Tibial artery (tissue), 4 donors: ENCODE measurements around the gene RBP2.

ENCODE experiments used
- DNase-seq, 2 donors: peaks; one replicate each; pipeline ENCODE4 v3.0.0-alpha.2; 2019
- H3K27ac ChIP-seq, 2 donors: fragments of 200-600 bp; sonication (generic) in 1 of 2; 1 replicate in 1 of 2; 2 replicates in 1 of 2; pipeline ENCODE4 v1.5.1; 2018 to 2019; ENCODE audit warnings: mild to moderate bottlenecking in 1 of 2
- H3K27me3 ChIP-seq, 2 donors: fragments of 200-600 bp; sonication (generic) in 1 of 2; one replicate each; pipeline versions ENCODE4 v1.5.1 to v1.6.0; 2016 to 2019
- H3K36me3 ChIP-seq, 3 donors: fragments of 200-600 bp; sonication (generic) in 2 of 3; one replicate each; pipeline ENCODE4 v1.5.1; 2016 to 2019; ENCODE audit warnings: mild to moderate bottlenecking in 2 of 3
- H3K4me1 ChIP-seq, 4 donors: fragments of 200-600 bp; sonication (generic) in 2 of 4; 1 replicate in 3 of 4; 2 replicates in 1 of 4; pipeline ENCODE4 v1.5.1; 2016 to 2019
- H3K4me3 ChIP-seq, 2 donors: fragments of 200-600 bp; sonication (generic) in 1 of 2; 1 replicate in 1 of 2; 2 replicates in 1 of 2; pipeline ENCODE4 v1.5.1; 2018 to 2019; ENCODE audit warnings: mild to moderate bottlenecking in 2 of 2
- H3K9me3 ChIP-seq, 3 donors: fragments of 200-600 bp; sonication (generic) in 1 of 3; one replicate each; pipeline ENCODE4 v1.5.1; 2016 to 2019
- intact Hi-C: fragments of 100-400 bp; cut with DNase I; formaldehyde crosslinking; loops from one replicate; pipeline ENCODE4 v1.15.0; 2023; ENCODE audit warnings: low total_unique reads
- TF ChIP-seq, protein P1 (sequence below), 2 experiments: fragments of 200-600 bp in 1 of 2; fragments of 450-650 bp in 1 of 2; IDR thresholded peaks; one replicate each; pipeline ENCODE4 v1.5.1; 2017 to 2019; ENCODE audit warnings: antibody characterized with exemption in 2 of 2, mild to moderate bottlenecking in 1 of 2, moderate library complexity in 1 of 2

RBP2 gene

DNA sequence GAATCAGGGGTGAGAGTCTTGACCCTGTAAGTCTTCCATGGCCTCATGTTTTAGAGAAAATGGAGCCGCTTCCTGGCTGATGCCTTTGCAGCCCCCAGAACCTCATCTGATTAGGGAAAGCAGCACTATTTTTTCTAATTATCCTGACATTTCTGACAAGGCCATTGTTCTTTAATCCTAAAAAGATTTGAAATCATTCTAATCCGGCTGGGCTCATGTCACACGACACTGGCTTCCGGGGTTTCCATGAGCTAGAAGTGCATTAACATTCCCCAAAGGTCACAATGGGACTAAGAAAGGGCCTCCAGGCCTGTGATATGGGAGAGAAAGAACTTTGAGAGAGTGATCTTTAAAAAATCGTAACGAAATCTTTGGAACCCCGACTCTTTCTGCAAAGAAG, 33.1 kb downstream of the RBP2 start:
- intact Hi-C loops = no loop called here
- DNase-seq = no peak
- no peaks in the 10 kb centered on the region for H3K36me3 ChIP-seq
- TF ChIP-seq, protein P1, sequence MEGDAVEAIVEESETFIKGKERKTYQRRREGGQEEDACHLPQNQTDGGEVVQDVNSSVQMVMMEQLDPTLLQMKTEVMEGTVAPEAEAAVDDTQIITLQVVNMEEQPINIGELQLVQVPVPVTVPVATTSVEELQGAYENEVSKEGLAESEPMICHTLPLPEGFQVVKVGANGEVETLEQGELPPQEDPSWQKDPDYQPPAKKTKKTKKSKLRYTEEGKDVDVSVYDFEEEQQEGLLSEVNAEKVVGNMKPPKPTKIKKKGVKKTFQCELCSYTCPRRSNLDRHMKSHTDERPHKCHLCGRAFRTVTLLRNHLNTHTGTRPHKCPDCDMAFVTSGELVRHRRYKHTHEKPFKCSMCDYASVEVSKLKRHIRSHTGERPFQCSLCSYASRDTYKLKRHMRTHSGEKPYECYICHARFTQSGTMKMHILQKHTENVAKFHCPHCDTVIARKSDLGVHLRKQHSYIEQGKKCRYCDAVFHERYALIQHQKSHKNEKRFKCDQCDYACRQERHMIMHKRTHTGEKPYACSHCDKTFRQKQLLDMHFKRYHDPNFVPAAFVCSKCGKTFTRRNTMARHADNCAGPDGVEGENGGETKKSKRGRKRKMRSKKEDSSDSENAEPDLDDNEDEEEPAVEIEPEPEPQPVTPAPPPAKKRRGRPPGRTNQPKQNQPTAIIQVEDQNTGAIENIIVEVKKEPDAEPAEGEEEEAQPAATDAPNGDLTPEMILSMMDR (IDR thresholded peaks at IDR 0.05) = no peak
- H3K4me3 ChIP-seq = no peak overlapping the region
- H3K4me1 ChIP-seq = no peaks in the 10 kb centered on the region
- H3K9me3 ChIP-seq = no peaks in the 10 kb centered on the region
- no peak overlapping the region for H3K27ac ChIP-seq
- no peaks in the 10 kb centered on the region for H3K27me3 ChIP-seq

DNA sequence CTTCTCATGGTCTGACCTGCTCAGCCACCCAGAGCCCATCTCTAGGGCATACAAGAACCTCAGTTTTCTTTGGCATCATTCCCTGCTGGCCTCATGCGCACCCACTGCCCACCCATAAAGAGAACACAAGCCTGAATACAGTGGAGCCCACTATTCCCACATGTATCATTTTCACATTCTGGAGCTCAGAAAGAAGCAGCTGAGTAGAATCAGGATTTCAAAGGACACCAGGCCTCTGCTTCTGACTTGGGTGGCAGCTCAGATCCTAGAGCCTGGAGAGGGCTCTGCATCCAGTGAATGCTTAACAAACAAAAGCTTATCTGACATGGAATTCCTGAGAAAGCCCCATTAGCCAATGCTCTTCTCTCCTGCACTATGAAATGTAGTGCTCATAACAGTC, 34.7 kb downstream of the RBP2 start:
- intact Hi-C loops = no loop called here
- no peak overlapping the region for H3K27ac ChIP-seq
- H3K27me3 ChIP-seq = no peaks in the 10 kb centered on the region
- H3K36me3 ChIP-seq = no peaks in the 10 kb centered on the region
- no peak for DNase-seq
- H3K4me3 ChIP-seq = no peak overlapping the region
- TF ChIP-seq, protein P1 (IDR thresholded peaks at IDR 0.05) = no peak
- H3K9me3 ChIP-seq = no peaks in the 10 kb centered on the region
- H3K4me1 ChIP-seq = no peaks in the 10 kb centered on the region

DNA sequence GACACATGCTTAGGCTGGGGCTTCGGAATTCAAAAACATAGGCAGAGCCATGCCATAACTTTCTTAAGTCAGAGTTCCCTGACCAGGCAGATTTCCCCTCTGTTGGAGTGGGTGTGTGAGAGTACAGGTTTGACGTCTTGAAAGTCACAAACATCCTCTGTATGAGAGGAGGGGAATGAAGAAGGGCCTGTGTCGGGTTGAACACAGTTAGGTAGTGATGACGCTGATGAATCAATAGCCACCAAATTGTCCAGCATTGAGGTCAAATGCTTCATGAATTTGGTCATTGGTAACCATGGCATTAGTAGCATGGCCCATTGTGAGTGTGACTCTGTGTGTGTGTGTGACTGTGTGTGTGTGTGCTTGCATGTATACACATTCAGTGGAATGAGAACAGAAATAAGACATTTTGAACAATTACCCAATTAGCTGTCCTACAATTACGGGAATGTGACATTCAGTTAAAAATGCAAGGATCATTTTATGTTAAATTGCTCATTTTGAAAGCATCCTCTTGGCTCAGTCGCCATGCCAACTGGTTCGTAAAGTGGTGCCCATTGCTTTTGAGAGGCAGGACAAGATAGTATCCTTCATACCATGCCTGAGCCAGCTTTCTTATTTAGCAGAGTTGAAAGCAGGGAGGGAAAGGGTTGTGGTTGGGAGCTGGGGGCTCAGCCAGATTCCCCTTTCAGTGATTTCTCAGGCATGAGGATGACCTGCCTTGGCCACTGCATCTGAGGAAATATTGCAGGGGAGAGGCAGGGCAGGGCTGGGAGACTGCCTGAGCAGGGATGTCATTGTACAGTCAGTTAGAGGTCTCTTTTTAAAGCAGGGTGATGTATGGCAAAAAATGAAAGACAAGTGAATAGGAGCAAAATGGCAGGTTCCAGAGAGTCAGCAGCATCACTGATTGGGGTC, 35.4 kb downstream of the RBP2 start:
- DNase-seq = no peak
- Histone ChIP-seq H3K4me1 (no peaks in the 10 kb centered on the region), H3K36me3 (no peaks in the 10 kb centered on the region), H3K4me3 (no peak overlapping the region), H3K27ac (no peak overlapping the region), H3K27me3 (no peaks in the 10 kb centered on the region), H3K9me3 (no peaks in the 10 kb centered on the region)
- TF ChIP-seq, protein P1 (IDR thresholded peaks at IDR 0.05) = no peak
- intact Hi-C loops = no loop called here

DNA sequence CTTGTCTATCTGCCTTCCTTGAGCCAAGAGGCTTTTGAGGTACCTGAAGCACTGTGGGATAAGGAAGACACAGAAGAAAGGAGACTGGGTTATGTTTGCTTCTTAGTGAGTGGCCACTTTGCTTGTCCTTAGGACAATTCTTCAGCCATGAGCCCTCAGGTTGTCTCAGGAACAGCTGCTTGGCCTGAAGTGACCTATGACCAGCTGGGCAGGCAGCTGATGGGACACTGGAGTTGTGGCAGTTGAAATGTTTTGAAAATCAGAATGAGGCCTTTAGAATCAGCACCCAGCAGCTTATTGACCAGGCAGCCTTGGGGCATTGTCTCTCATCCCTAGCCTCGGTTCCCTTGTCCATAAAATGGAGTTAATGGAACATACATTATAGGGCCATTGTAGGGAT, 37.0 kb downstream of the RBP2 start:
- DNase-seq = no peak
- TF ChIP-seq, protein P1 (IDR thresholded peaks at IDR 0.05) = no peak

DNA sequence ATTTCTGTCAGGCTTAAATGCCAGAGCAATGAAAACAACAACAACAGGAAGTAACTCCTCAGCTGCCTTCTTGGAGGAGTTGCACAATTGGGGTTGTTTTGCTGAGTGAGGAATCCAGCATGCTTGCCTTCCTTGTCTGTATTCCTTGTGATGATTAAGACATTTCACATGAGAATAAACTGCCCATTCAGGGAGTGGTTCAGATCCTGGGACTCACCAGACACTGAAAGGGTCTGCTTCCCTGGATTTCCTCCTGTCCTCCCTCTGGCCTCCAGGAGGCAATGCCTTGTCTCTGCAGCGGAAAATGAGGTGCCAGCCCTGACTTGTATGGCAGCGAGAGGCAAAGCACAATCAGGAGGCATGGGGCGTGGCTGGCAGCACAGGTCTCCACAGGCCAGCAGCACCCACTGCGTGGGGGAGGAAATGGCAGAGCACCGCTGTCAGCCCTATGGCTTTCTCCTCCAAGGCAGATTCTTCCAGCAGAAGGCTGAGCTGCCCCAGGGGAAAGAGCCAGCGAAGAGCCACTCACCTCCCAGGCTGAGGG, 41.5 kb downstream of the RBP2 start:
- Histone ChIP-seq H3K4me3 (no peak overlapping the region), H3K36me3 (no peaks in the 10 kb centered on the region), H3K27me3 (no peaks in the 10 kb centered on the region), H3K4me1 (no peaks in the 10 kb centered on the region), H3K27ac (no peak overlapping the region), H3K9me3 (no peaks in the 10 kb centered on the region)
- DNase-seq = peak in 1 of 2 donors; percentile 28
- TF ChIP-seq, protein P1 (IDR thresholded peaks at IDR 0.05) = no peak
- intact Hi-C loops = no loop called here

More for the DNA sequence above, 37.0 kb downstream of the RBP2 start:
- H3K27me3 ChIP-seq = no peaks in the 10 kb centered on the region
- intact Hi-C loops = no loop called here
- H3K36me3 ChIP-seq = no peaks in the 10 kb centered on the region
- H3K9me3 ChIP-seq = no peaks in the 10 kb centered on the region
- H3K27ac ChIP-seq = no peak overlapping the region
- no peak overlapping the region for H3K4me3 ChIP-seq
- no peaks in the 10 kb centered on the region for H3K4me1 ChIP-seq
